ENCODE data around the gene SLIT3.

GRCh38 chr5:168984135-168984675 is 316.7 kb downstream of the SLIT3 start:
- TF ChIP-seq SNAI2 (CRISPR knock-in tag; IDR thresholded peaks at IDR 0.05): no peak
- TF ChIP-seq RARB (CRISPR knock-in tag; IDR thresholded peaks at IDR 0.05): no peak

Measured in SK-N-SH treated with all-trans-retinoic acid at 6 μM for 48 hours (cell line).